ENCODE results near the gene S1PR4.

DNA sequence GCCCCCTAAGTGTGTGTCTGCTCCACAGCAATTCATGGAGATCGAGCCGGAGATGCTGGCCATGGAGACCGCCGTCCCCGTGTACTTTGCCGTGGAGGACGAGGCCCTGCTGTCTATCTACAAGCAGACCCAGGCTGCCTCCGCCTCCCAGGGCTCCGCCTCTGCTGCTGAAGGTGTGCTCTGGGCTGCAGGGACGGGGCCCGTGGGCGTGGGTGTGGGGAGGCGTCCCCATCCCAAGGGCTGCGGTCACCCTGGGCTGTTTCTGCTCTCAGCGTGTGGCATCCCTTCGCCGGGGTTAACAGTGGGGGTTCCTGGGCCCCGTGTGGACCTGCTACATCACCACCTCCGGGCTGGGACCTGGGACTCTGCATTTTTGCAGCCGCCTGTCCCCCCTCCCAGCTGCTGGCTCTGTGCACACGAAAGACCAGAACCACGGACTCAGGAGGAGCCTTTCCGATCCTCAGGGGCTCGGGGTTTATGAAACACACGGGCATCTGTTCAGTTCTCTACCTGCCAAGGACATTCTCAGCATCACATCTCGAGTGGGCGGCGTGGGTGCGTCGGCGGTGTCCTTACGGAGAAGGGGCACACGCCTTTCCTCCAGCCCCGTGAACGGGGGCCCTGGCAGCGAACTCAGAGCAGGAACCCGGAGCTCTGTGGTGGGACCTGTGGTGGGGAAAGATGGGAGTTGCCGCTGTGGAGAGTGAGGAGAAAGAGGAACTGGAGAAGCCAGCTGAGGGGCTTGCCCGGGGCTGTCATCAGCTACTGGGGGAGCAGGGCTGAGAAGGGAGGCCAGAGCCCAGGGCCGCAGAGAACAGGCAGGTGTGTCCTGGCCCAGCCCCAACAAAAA, 14.9 kb downstream of the S1PR4 start:
- TF ChIP-seq, protein P1, sequence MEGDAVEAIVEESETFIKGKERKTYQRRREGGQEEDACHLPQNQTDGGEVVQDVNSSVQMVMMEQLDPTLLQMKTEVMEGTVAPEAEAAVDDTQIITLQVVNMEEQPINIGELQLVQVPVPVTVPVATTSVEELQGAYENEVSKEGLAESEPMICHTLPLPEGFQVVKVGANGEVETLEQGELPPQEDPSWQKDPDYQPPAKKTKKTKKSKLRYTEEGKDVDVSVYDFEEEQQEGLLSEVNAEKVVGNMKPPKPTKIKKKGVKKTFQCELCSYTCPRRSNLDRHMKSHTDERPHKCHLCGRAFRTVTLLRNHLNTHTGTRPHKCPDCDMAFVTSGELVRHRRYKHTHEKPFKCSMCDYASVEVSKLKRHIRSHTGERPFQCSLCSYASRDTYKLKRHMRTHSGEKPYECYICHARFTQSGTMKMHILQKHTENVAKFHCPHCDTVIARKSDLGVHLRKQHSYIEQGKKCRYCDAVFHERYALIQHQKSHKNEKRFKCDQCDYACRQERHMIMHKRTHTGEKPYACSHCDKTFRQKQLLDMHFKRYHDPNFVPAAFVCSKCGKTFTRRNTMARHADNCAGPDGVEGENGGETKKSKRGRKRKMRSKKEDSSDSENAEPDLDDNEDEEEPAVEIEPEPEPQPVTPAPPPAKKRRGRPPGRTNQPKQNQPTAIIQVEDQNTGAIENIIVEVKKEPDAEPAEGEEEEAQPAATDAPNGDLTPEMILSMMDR (IDR thresholded peaks at IDR 0.05; ENCODE audit: low read depth, low read length): no peak
- no peak for TF ChIP-seq POLR2A (IDR thresholded peaks at IDR 0.05; ENCODE audit: extremely low read depth, insufficient read length)

Data from NB4 (cell line).